ENCODE measurements around the gene SNRNP200.

GRCh38 chr2:96305979-96306308 lies 598 bp upstream of the SNRNP200 start:
- TF ChIP-seq CTCF (IDR thresholded peaks at IDR 0.05), result no peak
- no peak for TF ChIP-seq EP300 (IDR thresholded peaks at IDR 0.05)
